ENCODE results near the gene HJURP.
"Not testable (repeated sequence)": the region's sequence is repeated elsewhere in the genome, so short reads cannot be mapped to it uniquely, and the experiment has no call there.

Gene HJURP, protein sequence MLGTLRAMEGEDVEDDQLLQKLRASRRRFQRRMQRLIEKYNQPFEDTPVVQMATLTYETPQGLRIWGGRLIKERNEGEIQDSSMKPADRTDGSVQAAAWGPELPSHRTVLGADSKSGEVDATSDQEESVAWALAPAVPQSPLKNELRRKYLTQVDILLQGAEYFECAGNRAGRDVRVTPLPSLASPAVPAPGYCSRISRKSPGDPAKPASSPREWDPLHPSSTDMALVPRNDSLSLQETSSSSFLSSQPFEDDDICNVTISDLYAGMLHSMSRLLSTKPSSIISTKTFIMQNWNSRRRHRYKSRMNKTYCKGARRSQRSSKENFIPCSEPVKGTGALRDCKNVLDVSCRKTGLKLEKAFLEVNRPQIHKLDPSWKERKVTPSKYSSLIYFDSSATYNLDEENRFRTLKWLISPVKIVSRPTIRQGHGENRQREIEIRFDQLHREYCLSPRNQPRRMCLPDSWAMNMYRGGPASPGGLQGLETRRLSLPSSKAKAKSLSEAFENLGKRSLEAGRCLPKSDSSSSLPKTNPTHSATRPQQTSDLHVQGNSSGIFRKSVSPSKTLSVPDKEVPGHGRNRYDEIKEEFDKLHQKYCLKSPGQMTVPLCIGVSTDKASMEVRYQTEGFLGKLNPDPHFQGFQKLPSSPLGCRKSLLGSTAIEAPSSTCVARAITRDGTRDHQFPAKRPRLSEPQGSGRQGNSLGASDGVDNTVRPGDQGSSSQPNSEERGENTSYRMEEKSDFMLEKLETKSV

DNA sequence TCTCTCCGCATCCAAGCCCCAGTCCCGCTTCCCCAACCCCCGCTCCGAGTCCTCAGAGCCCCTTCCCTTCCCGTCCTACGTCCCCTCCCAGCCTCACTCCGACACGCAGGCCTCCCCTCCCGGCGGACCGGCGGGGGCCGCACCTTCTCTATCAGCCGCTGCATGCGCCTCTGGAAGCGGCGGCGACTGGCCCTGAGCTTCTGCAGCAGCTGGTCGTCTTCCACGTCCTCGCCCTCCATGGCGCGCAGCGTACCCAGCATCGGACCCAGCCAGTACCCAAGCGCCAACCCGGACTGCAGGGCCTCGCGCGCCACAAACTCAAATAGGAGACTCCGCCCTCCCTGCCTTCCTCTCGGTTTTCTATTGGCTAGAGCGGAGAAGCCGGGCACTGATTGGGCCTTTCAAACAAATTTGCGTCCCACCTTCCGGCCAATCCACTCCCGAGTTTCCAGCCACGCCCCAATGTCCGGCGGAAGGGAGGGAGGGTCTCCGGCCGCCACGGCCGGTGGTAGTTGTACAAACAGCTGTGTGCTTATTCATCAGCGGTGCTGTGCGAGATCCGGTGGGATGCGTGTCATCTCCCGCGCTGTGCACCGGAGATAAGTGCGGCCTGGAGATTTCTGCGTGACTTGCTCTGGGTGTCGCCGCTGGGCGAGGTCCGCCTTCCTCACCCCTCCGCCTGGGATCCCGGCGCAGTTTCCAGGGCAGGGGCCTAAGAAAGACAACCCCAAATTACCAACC, at the start of gene HJURP:
TSS of gene HJURP (minus strand) at position 295 of the 741 bp plus-strand sequence. CDS start at position 260, 35 bp downstream.
- peak; percentile 99 for DNase-seq

DNA sequence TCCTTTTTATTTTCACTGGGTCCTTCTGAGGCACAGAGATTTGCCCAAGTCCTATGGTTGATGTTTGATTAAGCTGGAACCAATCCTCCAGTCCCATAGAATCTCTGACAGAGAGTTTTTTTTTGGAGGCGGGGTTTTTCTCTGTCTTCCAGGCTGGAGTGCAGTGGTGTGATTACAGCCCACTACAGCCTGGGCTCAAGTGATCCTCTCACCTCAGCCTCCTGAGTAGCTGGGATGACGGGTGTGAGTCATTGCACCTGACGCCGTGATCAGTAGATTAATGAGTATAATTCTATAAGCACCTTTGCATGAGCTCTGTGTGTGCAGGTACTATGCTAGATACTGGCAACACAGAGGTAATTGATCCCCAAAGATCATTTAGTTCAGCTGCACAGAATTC, 47.5 kb upstream of the HJURP start:
- no peak for DNase-seq

DNA sequence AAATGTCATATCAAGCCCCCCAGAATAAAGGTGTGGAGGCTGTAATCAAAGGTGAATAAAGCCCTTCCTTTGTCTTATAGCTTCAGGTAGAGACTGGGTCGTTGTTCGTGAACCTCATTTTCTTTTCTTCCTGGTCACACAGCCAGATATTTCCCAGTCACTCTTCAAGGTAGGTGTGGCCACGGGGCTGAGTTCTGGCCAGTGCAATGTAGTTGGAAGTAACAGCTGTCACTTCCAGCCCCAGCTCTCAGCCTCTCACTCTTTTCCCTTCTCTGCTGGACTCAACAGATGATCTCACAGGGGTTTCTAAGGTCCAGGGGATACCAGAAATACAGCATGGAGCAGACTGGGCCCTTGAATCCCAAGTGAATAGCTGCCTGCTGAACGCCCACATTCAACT, 47.0 kb upstream of the HJURP start:
- no peak for DNase-seq

DNA sequence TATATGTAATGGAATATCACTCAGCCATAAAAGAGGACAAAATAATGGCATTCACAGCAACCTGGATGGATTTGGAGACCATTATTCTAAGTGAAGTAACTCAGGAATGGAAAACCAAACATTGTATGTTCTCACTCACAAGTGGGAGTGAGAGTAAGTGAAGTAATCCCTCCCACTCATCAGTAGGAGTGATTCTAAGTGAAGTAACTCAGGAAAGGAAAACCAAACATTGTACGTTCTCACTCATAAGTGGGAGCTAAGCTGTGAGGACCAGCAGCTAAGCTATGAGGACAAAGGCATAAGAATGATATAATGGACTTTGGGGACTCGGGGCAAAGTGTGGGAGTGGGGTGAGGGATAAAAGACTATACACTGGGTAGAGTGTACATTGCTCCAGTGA, 41.9 kb upstream of the HJURP start:
- DNase-seq = not testable (repeated sequence)

DNA sequence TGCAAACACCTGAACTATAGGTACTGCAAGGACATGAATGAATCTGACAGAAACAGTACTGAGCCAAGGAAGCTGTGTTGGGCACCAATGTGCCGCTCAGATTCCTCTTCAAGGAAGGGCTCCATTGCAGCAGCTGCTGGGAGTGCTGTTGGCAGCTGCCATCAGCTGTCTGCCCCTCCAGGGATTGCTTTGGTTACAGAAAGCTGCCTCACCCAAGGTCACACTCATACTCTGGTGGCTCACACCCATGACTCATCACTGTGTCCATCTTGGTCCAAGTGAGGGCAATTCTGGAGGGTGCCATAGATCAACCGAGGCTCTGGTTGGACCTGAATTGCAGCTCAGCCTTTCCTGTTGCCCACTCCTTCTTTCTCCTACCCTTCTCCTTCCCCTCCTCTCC, 38.5 kb upstream of the HJURP start:
- DNase-seq = no peak

DNA sequence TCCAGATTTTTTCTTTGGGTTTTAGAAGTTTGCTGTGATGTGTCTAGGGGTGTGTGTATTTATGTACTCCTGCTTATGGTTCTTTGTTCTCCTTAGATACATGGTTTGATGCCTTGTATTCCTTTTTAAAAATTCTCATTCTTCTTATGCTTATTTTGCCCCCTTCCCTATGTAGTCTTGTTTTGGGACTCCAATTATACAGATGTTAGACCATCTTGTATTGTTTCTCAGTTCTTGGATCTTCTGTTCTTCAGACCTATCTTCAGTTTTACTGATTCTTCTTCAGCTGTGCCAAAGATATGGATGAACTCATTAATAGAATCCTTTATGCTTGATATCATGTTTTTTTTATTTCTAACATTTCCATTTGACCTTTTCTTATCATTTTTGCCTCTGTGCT, 28.0 kb upstream of the HJURP start:
- no peak for DNase-seq

DNA sequence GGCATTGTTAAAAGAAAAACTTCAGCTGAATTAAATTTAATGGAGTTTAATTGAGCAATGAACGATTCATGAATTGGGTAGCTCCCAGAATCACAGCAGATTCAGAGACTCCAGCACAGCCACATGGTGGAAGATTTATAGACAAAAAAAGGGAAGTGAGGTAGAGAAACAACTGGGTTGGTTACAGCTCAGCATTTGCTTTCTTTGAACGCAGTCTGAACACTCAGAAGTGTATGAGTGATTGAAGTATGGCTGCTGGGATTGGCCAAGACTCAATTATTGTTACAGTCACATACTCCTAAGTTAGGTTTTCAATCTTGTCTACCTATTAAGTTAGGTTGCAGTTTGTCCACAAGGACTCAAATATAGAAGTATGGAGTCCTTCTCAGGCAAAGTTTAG, 17.8 kb upstream of the HJURP start:
- DNase-seq = not testable (repeated sequence)

DNA sequence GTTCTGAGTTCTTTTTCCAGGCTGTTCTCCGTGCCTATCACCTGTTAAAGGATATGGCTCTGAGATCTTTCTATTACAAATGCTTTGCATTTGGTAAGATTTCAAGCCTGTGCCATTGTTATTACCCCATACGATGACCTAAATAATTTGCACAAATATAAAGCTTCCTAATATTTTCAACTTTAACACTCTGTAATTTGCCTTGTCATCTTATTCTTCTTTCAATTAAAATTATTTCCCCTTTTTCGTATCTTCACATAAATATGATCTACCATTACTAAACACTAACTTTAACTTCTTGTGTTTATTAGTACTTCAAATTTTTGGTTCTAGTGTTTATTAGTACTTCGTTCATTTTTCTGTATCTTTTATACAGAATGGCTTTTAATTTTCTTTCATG, 17.1 kb upstream of the HJURP start:
- DNase-seq = no peak

DNA sequence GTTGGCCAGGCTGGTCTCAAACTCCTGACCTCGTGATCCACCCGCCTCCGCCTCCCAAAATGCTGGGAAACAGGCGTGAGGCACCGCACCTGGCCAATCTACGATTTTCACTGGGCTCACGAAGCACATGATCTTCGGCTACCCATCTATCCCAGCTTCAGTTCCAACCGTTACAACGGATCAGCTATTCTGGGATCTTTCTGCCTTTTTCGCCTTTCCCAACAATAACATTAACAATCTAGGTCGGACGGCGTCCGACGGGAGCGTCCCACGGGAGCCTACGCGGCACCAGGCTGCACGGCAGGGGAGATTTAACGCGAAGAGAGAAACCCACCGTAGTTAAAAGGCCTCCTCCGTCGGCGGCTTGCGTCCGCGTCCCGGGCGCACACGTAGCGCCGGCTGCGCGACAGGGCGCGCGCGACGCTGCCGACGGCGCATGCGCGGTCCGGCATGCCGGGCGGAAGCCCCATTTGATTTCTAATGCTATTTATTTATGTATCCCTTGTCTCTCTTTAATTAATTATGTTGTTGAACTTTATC, 13.7 kb upstream of the HJURP start, which contains the start of gene MSL3B:
TSS of gene MSL3B (minus strand) at position 394 of the 540 bp plus-strand sequence.
- peak; percentile 77 for DNase-seq

DNA sequence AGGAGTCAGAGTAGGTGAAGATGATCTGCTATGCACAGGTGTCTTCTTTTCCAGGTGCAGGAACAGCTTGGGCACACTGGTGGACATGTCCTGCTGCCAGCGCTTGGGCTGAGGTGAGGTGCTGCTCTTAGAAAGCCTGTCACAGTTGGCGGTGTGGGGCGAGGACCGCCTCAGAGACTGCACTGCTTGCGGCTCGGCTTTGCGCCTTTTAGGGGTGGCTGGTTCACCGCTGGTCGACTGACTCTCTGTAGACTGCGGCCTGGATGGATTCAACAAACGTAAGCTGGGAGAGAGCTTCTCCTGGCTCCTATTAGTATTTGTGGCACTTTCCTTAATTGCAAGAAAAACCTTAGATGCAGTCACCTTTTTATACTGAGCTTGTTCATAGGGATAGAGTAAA, 12.1 kb upstream of the HJURP start:
- no peak for DNase-seq

DNA sequence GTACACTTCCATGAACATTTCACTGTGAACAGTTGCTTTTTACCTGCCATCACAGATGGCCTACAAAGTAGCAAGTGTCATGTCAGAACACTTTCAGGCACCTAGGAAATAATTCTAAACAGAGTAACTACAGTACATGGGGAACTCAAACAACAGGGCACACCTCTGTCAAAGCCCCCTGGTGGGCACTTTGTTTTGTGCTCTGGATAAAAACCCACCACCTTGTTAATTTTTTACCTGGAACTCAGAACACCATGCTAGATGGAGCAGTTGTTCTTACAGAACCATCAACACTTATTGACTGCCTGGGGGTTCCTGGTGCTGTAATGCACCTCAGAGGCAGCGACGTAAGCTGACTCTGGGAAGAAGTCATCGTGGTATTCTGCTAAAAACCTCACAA, 11.5 kb upstream of the HJURP start:
- DNase-seq = no peak

DNA sequence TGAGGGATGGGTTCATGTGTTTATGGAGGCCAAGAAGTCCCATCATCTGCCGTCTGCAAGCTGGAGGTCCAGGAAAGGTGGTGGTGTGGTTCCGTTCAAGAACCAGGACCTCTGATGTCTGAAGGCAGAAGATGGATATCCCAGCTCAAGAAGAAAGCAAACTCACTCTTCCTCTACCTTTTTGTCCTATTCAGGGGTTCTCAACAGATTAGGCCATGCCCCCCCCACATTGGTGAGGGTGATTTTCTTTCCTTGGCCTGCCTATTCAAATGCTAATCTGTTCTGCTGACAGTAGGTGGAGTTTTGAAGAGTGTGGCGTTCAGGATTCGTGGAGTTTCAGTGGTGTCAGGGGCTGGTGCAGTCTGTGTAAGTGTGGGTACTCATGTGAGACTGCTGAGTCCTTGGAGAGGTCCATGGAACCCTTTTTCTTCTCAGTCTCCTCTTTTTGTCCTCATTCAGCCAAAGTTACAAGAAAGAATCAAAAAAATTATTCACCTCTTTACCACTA, 8.0 kb upstream of the HJURP start:
- no peak for DNase-seq

DNA sequence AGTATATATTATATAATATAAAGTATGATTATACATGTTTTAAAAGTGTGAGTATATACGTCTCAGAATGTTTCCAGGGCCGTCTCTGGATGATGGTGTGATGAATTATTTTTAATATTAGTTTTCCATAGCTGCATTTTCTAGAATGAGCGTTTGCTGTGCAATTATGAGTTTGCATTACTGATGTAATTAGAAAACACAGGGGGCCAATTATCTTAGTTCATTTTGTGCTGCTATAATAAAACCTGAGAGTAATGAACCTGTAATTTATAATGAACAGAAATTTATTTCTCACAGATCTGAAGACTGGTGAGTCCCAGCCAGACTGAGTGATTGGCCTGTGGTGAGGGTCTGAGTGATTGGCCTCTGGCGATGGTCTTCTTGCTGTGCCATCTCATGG, 4.0 kb upstream of the HJURP start:
- no peak for DNase-seq

DNA sequence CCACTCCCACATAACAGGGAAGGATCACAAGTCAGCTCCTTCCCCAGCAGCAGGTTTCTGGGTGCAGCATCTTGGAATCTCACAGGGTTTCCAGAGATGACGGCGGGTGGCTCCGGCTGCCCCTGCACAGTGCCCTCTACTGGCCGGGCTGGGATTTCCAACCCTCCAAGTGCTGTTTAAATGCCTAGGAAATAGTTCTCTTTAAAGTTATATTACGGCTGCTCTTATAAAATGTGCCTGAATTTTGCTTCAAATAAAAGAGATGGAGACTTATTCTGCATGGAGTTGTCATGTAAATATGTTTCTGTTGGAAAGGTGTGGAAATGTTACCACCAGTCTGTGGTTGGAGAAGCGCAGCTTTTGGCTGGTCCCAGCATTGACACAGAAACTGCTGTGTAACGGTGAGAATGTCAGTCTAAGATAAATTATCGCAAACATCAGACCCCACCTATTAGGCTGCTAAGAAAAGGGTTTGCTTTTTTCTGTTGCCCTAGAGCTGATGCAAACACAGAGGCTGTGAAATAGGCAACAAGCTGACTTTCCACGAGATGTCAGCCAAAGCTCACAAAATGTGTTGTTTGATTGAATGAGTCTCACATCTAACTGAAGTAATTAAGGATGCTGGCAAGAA, 3.3 kb upstream of the HJURP start:
- no peak for DNase-seq

DNA sequence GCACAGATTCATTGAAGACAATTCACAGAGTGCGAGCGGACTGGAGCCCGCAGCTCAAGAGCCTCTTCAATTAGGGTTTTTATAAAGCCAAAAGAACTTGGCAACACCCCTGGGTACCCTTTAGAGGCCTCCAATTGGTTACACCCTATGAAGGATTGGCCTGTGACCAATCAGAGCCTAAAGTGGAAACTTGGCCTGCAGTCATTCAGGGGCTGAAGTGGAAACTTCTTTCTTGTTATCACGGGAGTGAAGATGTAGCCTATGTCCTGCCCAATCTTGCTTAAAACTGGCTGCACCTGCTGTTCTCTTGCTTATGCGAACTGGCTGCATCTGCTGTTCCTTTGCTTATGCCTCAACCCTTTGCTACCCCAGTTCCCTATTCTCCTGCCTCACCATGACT, 1.8 kb upstream of the HJURP start:
- DNase-seq = no peak

DNA sequence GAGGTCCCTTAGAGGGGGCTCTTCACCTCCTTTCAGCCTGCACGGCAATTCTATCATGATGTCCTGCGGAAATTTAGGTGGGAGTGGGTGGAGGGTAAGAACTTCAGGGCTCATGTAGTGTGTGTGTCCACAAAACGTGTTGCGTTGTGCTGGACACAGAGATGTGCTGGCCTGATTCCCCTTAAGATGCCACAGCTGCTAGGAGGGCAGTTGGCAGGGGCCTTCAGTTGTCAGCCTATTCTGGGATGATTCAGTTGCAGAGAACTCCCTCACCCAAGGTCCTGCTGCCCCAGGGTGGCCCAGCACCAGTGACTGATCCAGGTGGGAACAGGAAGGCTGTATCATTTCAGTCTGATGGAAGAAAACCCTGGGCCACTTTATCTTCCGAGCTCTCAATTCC, 1.0 kb upstream of the HJURP start:
- DNase-seq = no peak

DNA sequence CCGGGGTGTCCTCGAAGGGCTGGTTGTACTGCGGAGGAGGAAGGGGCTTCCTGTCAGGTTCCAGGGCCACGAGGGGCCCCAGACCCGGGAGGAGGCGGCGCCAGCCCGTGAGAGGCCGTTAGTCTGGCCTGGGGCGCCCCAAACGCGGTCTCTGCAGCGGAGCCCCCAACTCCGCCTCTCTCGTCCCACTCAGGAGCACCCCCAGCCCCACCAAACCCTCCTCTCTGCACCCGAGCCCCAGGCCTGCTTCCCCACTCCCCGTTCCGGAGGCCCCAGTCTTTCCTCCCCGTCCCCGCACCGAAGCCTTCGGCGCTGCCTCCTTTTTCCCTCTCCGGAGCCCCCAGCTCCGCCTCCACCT, 473 bp downstream of the HJURP start:
- DNase-seq = no peak

DNA sequence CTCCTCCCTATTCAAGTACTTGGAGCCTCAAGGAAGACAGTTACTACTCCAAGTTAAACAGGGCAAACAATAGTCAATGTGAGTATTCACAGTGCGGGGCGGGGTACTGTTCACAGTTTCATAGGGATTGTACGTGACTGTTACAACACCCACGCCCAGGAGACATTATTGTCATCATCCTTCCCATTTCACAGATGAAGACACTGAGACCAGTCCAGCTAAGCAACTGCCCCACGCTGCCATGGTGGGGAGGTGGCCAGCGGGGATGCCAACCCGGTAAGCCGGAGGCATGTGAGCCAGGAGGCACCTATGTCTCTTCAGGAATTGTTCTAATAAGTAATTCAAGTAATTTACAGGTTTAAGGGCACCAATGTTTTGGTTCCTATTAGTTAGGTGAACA, 982 bp downstream of the HJURP start:
- DNase-seq = no peak

DNA sequence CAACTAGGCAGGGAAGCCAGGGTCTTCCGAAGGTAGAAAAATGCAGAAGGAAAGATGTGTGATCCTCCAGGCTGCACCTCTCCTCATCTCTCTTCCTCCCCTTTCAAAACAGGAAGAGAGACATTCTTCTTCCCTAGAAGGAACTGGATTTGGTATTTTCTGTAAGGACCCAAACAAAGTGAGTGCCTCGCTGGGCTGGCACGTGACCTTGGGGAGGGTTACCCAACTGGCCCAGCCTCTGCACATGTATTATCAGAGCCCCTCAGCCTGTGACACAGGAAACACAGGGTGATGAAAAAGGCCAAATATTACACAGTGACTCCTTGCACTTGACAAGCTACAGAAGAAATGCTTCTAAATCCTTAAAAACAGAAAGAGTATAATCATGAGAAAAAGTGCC, 2.3 kb downstream of the HJURP start:
- DNase-seq = no peak

DNA sequence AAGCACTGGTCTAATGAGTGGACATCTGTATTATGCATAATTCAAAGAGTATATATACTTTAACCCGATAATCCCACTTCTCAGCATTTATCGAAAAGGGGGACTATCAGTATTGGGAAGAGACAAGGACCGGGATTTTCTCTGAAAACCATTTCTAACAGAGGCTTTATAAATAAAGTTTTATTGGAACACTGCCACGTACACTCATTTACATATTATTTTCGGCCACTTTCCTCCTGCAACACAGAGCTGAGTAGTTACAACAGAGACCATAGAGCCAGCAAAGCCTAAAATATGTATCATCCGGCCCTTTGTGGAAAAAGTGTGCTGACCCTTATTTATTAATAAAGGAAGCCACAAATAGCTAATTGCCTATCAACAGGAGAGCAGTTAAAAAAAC, 3.2 kb downstream of the HJURP start:
- DNase-seq = no peak

DNA sequence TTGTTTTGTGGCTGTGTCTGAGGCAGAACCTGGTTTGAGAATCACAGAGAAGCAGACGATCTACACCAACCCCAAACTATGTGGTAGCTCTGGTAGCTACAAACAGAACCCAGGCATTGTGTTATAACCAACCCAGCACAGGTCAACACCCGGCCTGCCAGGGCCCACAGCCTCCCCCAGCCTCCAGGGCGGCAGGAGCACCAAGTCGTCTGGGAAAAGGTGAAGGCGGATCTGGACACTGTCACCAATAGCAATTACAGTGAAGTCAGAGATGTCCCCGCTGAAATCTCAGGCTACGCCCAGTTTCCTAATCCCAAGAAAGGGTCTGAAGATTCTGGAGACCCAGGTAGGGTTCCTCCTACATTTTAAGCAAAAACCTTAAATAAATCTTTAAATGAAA, 3.6 kb downstream of the HJURP start:
- no peak for DNase-seq

DNA sequence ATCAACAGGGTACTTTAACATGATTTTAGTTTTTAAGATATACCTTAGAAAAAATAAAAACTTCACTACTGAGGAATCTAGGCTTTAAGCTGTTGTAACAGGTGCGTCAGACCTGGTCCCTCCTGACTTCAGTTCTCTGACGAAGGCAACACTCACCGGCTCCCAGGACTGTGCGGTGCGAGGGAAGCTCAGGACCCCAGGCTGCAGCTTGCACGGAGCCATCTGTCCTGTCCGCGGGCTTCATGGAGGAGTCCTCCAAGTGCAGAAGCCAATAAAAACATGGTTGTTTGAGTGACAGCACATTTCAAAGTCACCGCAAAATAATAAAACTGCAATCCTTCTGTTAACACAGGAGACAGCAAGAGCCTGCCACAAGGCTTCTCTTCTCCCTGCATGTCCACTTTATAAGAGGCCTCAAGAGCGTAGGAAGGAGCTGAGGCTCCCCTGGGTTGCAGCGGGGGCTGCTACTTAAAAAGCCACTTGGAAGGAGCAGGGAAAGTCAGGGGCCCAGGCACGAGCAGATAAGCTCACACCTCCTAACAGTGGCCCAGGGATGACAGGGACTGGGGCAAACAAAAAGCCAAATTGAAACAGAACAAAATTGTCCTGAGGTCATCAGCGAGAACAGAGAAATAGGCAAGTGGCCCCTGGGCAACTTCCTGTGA, 4.6 kb downstream of the HJURP start:
- no peak for DNase-seq
